Thoracic aorta (tissue), 2 donors: Measurements from ENCODE around the gene HPN. TPM values are rescaled to one million over a fixed set of nuclear protein-coding genes. Genes with fewer than 3 reads are reported as not detected.

Experiments
- ATAC-seq: fragments of 150-250 bp; one replicate; pipeline ENCODE4 v1.8.0; 2017; ENCODE audit warnings: low read depth; ENCODE audit not compliant: insufficient number of reproducible peaks, low FRiP score
- DNase-seq: peaks from one replicate; pipeline ENCODE4 v3.0.0-alpha.2; 2020; ENCODE audit warnings: low spot score
- H3K27ac ChIP-seq, 2 donors: fragments of 200-600 bp; sonication (generic); 1 replicate in 1 of 2; 2 replicates in 1 of 2; pipeline ENCODE4 v1.5.1; 2016; ENCODE audit warnings: mild to moderate bottlenecking in 2 of 2, moderate library complexity in 2 of 2
- H3K27me3 ChIP-seq: fragments of 200-600 bp; sonication (generic); replicated peaks from 2 replicates; pipeline ENCODE4 v1.6.0; 2016; ENCODE audit warnings: mild to moderate bottlenecking; ENCODE audit not compliant: insufficient read depth
- H3K36me3 ChIP-seq: fragments of 200-600 bp; sonication (generic); one replicate; pipeline ENCODE4 v1.5.1; 2016
- H3K4me1 ChIP-seq, 2 donors: fragments of 200-600 bp; sonication (generic); 1 replicate in 1 of 2; 2 replicates in 1 of 2; pipeline versions ENCODE4 v1.5.1 to v1.6.0; 2016; ENCODE audit warnings: low read depth in 2 of 2, mild to moderate bottlenecking in 1 of 2; ENCODE audit not compliant: control insufficient read depth in 1 of 2
- H3K4me3 ChIP-seq: fragments of 200-600 bp; sonication (generic); 2 replicates; pipeline ENCODE4 v1.5.1; 2016; ENCODE audit warnings: mild to moderate bottlenecking
- H3K9me3 ChIP-seq: fragments of 200-600 bp; sonication (generic); 2 replicates; pipeline ENCODE4 v1.5.1; 2016
- total RNA-seq, 2 donors: library from RNA; depleted of rRNA; stranded (reverse); fragments of >200 nt; gene quantifications; one replicate each; pipeline versions ENCODE4 v1.1.0 to v1.2.3, GENCODE V29; 2016
- TF ChIP-seq, protein P1 (sequence below): fragments of 200-600 bp; sonication (generic); IDR thresholded peaks from one replicate; pipeline ENCODE4 v1.5.1; 2019; ENCODE audit warnings: antibody characterized with exemption

HPN gene
- total RNA-seq, 2 donors from 2014 or later, result 0.35 to 5.4 TPM

DNA sequence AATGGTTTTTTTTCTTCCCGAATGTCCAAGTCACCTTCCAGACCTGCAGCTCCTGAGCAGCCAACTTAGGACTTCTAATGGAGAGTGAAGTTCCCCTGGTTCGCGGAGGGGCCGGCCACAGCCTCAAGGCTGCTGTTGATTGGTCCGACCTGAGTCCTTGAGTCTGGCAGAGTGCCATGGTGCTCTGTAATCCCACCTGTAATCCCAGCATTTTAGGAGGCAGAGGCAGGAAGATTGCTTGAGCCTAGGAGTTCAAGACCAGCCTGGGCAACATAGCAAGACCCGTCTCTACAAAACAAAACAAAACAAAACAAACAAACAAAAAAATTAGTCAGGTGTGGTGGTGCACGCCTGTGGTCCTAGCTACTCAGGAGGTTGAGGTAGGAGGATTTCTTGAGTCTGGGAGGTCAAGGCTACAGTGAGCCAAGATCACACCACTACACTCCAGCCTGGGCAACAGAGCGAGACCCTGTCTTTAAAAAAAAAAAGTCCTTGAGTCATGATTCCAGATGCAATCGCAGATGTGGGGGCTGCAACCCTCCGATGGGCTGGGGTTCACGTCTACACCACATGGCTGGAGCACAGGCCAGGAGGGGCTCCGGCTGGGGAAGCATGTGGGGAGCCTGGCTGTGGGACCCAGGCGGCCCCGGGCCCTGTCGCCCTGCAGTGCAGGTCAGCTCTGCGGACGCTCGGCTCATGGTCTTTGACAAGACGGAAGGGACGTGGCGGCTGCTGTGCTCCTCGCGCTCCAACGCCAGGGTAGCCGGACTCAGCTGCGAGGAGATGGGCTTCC lies 17.7 kb downstream of the HPN start:
- Histone ChIP-seq H3K27me3 (no peaks in the 10 kb centered on the region), H3K9me3 (no peaks in the 10 kb centered on the region), H3K27ac (no peak overlapping the region), H3K4me3 (no peak overlapping the region), H3K36me3 (no peaks in the 10 kb centered on the region), H3K4me1 (no peaks in the 10 kb centered on the region)
- TF ChIP-seq, protein P1, sequence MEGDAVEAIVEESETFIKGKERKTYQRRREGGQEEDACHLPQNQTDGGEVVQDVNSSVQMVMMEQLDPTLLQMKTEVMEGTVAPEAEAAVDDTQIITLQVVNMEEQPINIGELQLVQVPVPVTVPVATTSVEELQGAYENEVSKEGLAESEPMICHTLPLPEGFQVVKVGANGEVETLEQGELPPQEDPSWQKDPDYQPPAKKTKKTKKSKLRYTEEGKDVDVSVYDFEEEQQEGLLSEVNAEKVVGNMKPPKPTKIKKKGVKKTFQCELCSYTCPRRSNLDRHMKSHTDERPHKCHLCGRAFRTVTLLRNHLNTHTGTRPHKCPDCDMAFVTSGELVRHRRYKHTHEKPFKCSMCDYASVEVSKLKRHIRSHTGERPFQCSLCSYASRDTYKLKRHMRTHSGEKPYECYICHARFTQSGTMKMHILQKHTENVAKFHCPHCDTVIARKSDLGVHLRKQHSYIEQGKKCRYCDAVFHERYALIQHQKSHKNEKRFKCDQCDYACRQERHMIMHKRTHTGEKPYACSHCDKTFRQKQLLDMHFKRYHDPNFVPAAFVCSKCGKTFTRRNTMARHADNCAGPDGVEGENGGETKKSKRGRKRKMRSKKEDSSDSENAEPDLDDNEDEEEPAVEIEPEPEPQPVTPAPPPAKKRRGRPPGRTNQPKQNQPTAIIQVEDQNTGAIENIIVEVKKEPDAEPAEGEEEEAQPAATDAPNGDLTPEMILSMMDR, result no peak
- ATAC-seq (no peak), DNase-seq (no peak)

DNA sequence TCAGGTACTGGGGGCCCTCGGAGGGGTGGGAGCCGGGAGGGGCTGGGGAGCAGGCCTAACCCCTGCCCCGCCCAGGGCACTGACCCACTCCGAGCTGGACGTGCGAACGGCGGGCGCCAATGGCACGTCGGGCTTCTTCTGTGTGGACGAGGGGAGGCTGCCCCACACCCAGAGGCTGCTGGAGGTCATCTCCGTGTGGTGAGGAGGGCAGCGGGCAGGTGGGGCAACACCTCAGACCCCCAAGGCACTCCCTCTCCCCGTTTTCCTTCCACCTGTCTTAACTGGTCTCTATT lies 18.2 kb downstream of the HPN start:
- Histone ChIP-seq H3K27ac (no peak overlapping the region), H3K9me3 (no peaks in the 10 kb centered on the region), H3K36me3 (no peaks in the 10 kb centered on the region), H3K27me3 (no peaks in the 10 kb centered on the region), H3K4me3 (no peak overlapping the region), H3K4me1 (no peaks in the 10 kb centered on the region)
- no peak for ATAC-seq
- TF ChIP-seq, protein P1, result no peak
- DNase-seq, result no peak

DNA sequence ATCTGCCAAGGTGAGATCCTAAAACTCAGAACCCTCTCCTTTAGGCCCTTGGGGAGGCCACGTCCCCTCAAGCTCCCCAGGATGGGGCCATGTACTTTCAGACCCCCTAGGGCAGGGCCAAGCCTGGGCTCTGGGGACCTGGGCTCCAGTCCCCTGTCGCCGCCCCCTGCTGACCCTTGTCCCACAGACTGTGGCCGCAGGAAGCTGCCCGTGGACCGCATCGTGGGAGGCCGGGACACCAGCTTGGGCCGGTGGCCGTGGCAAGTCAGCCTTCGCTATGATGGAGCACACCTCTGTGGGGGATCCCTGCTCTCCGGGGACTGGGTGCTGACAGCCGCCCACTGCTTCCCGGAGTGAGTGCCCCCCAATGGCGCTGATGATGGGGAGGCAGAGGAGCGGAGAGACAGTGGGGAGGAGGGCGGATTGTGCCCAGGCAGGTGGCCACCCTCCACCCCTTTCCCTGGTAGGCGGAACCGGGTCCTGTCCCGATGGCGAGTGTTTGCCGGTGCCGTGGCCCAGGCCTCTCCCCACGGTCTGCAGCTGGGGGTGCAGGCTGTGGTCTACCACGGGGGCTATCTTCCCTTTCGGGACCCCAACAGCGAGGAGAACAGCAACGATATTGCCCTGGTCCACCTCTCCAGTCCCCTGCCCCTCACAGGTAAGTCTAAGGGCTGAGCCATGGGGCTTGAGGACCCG lies 18.8 kb downstream of the HPN start:
- Histone ChIP-seq H3K27me3 (no peaks in the 10 kb centered on the region), H3K4me1 (no peaks in the 10 kb centered on the region), H3K4me3 (no peak overlapping the region), H3K9me3 (no peaks in the 10 kb centered on the region), H3K27ac (no peak overlapping the region), H3K36me3 (no peaks in the 10 kb centered on the region)
- TF ChIP-seq, protein P1, result no peak
- no peak for ATAC-seq
- no peak for DNase-seq

DNA sequence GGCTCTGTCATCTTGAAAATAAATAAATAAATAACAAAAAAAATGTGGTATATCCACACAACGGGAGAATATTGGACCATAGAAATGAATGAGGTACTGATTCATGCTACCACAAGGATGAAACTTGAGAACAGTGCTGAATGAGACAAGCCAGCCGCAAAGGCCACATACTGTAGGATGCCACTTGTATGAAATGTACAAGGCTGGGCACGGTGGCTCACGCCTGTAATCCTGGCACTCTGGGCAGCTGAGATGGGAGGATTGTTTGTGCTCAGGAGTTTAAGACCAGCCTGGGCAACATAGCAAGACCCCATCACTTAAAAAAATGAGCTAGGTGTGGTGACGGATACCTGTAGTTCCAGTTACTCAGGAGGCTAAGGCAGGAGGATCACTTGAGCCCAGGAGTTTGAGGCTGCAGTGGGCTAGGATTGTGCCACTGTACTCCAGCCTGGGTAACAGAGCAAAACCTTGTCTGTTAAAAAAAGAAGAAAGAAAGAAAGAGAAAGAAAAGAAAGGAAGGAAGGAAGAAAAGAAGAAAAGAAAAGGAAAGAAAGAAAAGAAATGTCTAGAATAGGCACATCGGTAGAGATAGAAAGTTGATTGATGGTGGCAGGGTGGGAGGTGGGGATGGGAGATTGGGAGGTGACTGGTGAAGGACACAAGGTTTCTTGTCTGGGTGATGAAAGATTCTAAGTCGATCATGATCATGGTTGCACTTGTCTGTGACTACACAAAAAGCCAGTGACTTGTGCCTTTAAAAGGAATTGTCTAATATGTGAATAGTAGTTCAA lies 20.3 kb downstream of the HPN start:
- TF ChIP-seq, protein P1, result no peak

DNA sequence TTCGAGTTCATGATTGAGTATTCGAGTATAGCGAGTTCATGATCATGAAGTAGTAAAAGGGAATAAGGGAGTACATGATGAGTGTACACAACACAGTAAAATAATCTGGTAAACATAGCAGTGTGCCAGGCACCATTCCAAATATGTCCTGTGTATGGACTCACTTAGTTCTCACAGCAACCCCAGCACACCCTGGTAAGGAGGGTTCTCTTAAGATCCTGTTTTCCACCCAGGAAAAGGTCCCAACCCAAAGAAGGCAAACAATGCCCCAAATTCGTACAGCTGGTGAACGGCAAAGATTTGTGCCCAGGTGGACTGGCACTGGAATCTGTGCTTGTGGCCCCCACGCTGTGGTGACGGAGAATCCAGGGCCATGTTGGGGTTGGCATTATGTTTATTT lies 21.4 kb downstream of the HPN start:
- Histone ChIP-seq H3K27ac (no peak overlapping the region), H3K27me3 (no peaks in the 10 kb centered on the region), H3K36me3 (no peaks in the 10 kb centered on the region), H3K4me3 (no peak overlapping the region), H3K4me1 (no peaks in the 10 kb centered on the region), H3K9me3 (no peaks in the 10 kb centered on the region)
- TF ChIP-seq, protein P1, result no peak
- ATAC-seq (no peak), DNase-seq (no peak)

More for the DNA sequence above, 20.3 kb downstream of the HPN start:
- H3K4me1 ChIP-seq, result no peaks in the 10 kb centered on the region
- no peaks in the 10 kb centered on the region for H3K9me3 ChIP-seq
- ATAC-seq (no peak), DNase-seq (no peak)
- no peak overlapping the region for H3K27ac ChIP-seq
- no peaks in the 10 kb centered on the region for H3K27me3 ChIP-seq
- no peak overlapping the region for H3K4me3 ChIP-seq
- H3K36me3 ChIP-seq, result no peaks in the 10 kb centered on the region
